ENCODE results near the gene NUCKS1.

DNA sequence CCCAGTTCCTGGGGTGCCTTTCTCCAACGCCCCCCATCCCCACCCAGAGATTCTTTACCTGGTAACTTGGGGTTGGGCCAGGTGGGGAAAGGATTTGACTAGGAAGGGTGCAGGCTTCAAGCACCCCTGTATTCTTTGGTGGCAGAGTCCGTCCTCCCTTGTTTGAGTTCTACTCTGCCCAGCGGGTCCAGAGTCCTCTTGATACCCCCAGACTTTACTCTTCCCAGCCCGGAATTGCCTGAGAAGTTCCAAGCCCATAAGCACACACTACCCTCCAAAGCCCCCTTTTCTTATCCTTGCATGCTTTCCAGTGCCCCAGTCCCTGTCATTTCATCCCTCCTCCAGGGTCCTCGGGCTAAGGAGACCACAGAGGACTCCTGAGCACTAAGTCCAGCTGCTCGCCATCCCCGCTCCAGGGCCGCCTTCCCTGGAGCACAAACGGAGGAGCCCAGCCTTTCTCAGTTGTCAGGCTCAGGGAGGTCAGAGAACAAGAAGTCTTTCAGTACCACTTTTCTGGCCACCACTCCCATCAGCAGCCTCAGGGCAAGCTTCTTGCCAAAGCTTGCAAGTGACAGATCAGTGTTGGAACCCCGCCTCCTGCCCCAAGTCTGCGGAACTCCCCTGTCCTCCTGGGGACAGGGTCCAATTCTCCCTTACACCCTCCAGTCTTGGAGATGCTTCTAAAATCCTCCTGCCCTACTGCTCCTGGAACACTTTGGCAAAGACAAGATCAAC is 81.9 kb downstream of the NUCKS1 start:
- TF ChIP-seq, protein P1, sequence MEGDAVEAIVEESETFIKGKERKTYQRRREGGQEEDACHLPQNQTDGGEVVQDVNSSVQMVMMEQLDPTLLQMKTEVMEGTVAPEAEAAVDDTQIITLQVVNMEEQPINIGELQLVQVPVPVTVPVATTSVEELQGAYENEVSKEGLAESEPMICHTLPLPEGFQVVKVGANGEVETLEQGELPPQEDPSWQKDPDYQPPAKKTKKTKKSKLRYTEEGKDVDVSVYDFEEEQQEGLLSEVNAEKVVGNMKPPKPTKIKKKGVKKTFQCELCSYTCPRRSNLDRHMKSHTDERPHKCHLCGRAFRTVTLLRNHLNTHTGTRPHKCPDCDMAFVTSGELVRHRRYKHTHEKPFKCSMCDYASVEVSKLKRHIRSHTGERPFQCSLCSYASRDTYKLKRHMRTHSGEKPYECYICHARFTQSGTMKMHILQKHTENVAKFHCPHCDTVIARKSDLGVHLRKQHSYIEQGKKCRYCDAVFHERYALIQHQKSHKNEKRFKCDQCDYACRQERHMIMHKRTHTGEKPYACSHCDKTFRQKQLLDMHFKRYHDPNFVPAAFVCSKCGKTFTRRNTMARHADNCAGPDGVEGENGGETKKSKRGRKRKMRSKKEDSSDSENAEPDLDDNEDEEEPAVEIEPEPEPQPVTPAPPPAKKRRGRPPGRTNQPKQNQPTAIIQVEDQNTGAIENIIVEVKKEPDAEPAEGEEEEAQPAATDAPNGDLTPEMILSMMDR (conservative IDR thresholded peaks at IDR 0.05 in 1 of 2, IDR thresholded peaks at IDR 0.05 in 1 of 2; ENCODE audit: extremely low read depth in 1 of 2, insufficient read depth in 1 of 2, low read depth in 1 of 2, low read length in 2 of 2) = no peak
- TF ChIP-seq EZH2 (IDR thresholded peaks at IDR 0.05; ENCODE audit: borderline replicate concordance, low read length) = no peak
